ENCODE results near the gene TCF12. TPM values are rescaled to one million over a fixed set of nuclear protein-coding genes. Genes with fewer than 3 reads are reported as not detected.
"Not testable (repeated sequence)": the region's sequence is repeated elsewhere in the genome, so short reads cannot be mapped to it uniquely, and the experiment has no call there.

The TCF12 gene
- total RNA-seq, 1 donor from 2014 or later = 149 TPM

DNA sequence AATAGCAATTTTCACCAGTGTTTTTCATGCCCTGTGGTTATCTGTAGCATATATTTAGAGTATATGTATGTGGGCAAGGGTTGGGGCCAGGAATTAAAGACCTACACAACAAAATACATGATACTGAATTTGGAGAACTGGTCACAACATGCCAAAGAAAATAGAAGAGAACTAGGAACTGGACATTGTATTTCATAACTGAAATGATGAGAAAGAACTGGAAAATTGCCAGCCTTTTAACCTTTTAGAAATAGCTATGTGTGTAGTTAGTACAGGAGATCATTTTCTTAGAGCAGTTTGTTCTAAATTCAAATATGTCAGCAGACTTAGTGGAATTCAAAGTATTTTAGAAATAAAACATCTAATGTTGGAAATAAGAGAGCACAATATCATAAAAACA lies 230.8 kb downstream of the TCF12 start:
- no peak for DNase-seq (ENCODE audit: low spot score)
- H3K9ac ChIP-seq = no peak overlapping the region
- Mint-ChIP-seq H3K9me3 (peaks cover 24% of the 10 kb centered on the region), H3K36me3 (peaks cover 32% of the 10 kb centered on the region), H3K4me3 (no peak overlapping the region), H3K27me3 (ENCODE audit: insufficient read depth, low read depth) (no peaks in the 10 kb centered on the region), H3K4me1 (peaks cover 22% of the 10 kb centered on the region), H3K27ac (no peak overlapping the region)
- H3K27ac ChIP-seq = no peak overlapping the region
- TF ChIP-seq, protein P1, sequence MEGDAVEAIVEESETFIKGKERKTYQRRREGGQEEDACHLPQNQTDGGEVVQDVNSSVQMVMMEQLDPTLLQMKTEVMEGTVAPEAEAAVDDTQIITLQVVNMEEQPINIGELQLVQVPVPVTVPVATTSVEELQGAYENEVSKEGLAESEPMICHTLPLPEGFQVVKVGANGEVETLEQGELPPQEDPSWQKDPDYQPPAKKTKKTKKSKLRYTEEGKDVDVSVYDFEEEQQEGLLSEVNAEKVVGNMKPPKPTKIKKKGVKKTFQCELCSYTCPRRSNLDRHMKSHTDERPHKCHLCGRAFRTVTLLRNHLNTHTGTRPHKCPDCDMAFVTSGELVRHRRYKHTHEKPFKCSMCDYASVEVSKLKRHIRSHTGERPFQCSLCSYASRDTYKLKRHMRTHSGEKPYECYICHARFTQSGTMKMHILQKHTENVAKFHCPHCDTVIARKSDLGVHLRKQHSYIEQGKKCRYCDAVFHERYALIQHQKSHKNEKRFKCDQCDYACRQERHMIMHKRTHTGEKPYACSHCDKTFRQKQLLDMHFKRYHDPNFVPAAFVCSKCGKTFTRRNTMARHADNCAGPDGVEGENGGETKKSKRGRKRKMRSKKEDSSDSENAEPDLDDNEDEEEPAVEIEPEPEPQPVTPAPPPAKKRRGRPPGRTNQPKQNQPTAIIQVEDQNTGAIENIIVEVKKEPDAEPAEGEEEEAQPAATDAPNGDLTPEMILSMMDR (IDR thresholded peaks at IDR 0.05) = no peak
- no peak for TF ChIP-seq EZH2phosphoT487 (IDR thresholded peaks at IDR 0.05)
- no peak for TF ChIP-seq EZH2 (IDR thresholded peaks at IDR 0.05)
- no peak overlapping the region for H3K4me2 ChIP-seq
- no peak overlapping the region for H2AFZ ChIP-seq (replicated peaks)
- peaks cover 5% of the 10 kb centered on the region for H3K9me3 ChIP-seq (ENCODE audit: low read depth)
- peaks cover 11% of the 10 kb centered on the region for H3K36me3 ChIP-seq
- H3K27me3 ChIP-seq = no peaks in the 10 kb centered on the region
- H3F3A ChIP-seq (ENCODE audit: low read depth) = peaks cover 9% of the 10 kb centered on the region
- H4K20me1 ChIP-seq (ENCODE audit: low read depth) = peaks cover 9% of the 10 kb centered on the region
- H3K79me2 ChIP-seq (ENCODE audit: low read depth) = peaks cover 42% of the 10 kb centered on the region
- peaks cover 24% of the 10 kb centered on the region for H3K4me1 ChIP-seq
- no peak overlapping the region for H3K4me3 ChIP-seq

DNA sequence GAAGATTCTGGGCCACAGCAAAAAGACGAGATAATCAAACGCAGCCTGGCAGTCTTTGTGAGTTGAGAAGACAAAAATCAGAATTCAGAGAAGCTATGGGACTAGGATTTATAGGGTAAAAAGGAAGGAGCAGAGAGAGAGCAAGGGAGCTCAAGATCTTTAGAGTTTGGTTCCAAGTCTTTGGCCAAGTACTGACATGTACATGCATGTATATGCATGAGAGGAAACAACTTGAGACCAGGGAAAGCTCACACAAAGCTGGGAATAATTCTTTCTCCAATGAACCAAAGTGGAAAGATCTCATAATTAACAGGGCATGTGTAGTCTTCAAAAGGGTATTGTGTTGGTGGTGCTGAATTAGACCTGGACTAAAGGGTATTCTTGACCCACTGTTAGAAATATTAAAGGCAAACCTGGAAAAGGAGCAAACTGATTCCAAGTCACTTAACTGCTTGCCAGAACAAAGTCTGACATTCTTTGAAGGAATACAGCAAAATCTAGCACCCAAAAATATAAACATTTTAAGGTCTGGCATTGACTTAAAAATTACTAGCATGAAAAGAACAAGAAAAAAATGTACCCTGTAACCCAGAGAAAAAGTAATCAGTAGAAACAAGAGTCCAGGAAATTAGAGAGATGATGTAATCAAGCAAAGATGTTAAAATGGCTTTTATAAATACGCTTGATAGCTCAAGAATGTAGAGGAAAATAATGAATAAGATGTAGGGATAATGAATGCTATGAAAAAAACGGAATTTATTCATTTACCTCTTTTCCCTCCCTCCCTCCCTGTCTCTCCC lies 231.8 kb downstream of the TCF12 start:
- no peaks in the 10 kb centered on the region for H3K27me3 ChIP-seq
- H3K9me3 ChIP-seq (ENCODE audit: low read depth) = peaks cover 5% of the 10 kb centered on the region
- no peaks in the 10 kb centered on the region for H3K27me3 Mint-ChIP-seq (ENCODE audit: insufficient read depth, low read depth)
- H3K4me3 Mint-ChIP-seq = no peak overlapping the region
- H3K27ac Mint-ChIP-seq = peak overlapping the region; percentile 68
- TF ChIP-seq, protein P1 (IDR thresholded peaks at IDR 0.05) = no peak
- TF ChIP-seq EZH2phosphoT487 (IDR thresholded peaks at IDR 0.05) (no peak), EZH2 (IDR thresholded peaks at IDR 0.05) (no peak)
- peaks cover 2% of the 10 kb centered on the region for H4K20me1 ChIP-seq (ENCODE audit: low read depth)
- peaks cover 24% of the 10 kb centered on the region for H3K9me3 Mint-ChIP-seq
- no peak for DNase-seq (ENCODE audit: low spot score)
- H3F3A ChIP-seq (ENCODE audit: low read depth) = peaks cover 4% of the 10 kb centered on the region
- no peak overlapping the region for H2AFZ ChIP-seq (replicated peaks)
- H3K36me3 Mint-ChIP-seq = peaks cover 32% of the 10 kb centered on the region
- no peak overlapping the region for H3K27ac ChIP-seq
- peaks cover 22% of the 10 kb centered on the region for H3K4me1 Mint-ChIP-seq
- H3K36me3 ChIP-seq = peaks cover 11% of the 10 kb centered on the region
- H3K79me2 ChIP-seq (ENCODE audit: low read depth) = peaks cover 34% of the 10 kb centered on the region
- H3K9ac ChIP-seq = no peak overlapping the region
- peaks cover 15% of the 10 kb centered on the region for H3K4me1 ChIP-seq
- no peak overlapping the region for H3K4me3 ChIP-seq
- no peak overlapping the region for H3K4me2 ChIP-seq

DNA sequence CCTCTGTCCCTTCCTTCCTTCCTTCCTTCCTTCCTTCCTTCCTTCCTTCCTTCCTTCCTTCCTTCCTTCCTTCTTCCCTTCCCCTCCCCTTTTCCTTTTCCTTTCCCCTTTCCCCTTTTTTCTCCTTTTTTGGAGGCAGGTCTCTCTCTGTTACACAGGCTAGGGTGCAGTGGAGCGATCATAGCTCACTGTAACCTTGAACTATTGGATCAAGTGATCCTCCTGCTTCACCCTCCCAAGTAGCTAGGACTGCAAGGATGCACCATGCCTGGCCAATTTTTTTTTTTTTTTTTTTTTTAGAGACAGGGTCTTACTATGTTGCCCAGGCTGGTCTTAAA lies 232.4 kb downstream of the TCF12 start:
- not testable (repeated sequence) for H3K4me2 ChIP-seq; H3K27me3 Mint-ChIP-seq (ENCODE audit: insufficient read depth, low read depth); H3F3A ChIP-seq (ENCODE audit: low read depth); H3K27me3 ChIP-seq; DNase-seq (ENCODE audit: low spot score); H3K9me3 ChIP-seq (ENCODE audit: low read depth); H3K4me3 ChIP-seq; H3K27ac Mint-ChIP-seq; H3K9ac ChIP-seq; H3K4me3 Mint-ChIP-seq; H4K20me1 ChIP-seq (ENCODE audit: low read depth); H2AFZ ChIP-seq (replicated peaks); H3K27ac ChIP-seq
- peaks cover 11% of the 10 kb centered on the region for H3K4me1 ChIP-seq
- H3K79me2 ChIP-seq (ENCODE audit: low read depth) = peaks cover 29% of the 10 kb centered on the region
- Mint-ChIP-seq H3K36me3 (peaks cover 32% of the 10 kb centered on the region), H3K4me1 (peaks cover 19% of the 10 kb centered on the region), H3K9me3 (peaks cover 24% of the 10 kb centered on the region)
- peaks cover 11% of the 10 kb centered on the region for H3K36me3 ChIP-seq

DNA sequence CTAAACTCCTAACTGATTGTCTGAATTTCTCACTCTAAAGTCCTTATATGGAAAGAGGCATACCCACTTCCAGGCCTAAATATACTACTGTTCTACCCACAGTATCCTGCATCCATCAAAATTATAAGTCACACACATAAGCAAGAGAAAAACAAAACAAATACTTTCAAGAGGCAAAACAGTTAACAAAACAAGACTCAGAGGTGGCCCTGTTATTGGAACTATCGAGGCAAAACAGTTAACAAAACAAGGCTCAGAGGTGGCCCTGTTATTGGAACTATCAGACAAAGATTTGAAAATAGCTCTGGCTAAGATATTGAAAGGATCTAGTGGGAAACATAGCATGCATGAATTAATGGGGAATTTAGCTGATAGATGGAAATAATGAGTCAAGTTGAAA lies 233.7 kb downstream of the TCF12 start:
- Mint-ChIP-seq H3K4me1 (peaks cover 11% of the 10 kb centered on the region), H3K27me3 (ENCODE audit: insufficient read depth, low read depth) (no peaks in the 10 kb centered on the region), H3K27ac (no peak overlapping the region), H3K4me3 (no peak overlapping the region), H3K36me3 (peaks cover 32% of the 10 kb centered on the region), H3K9me3 (peaks cover 24% of the 10 kb centered on the region)
- no peak overlapping the region for H3K27ac ChIP-seq
- H3K9ac ChIP-seq = no peak overlapping the region
- peaks cover 5% of the 10 kb centered on the region for H3K4me1 ChIP-seq
- H3K27me3 ChIP-seq = no peaks in the 10 kb centered on the region
- H2AFZ ChIP-seq (replicated peaks) = no peak overlapping the region
- peaks cover 17% of the 10 kb centered on the region for H3K79me2 ChIP-seq (ENCODE audit: low read depth)
- H4K20me1 ChIP-seq (ENCODE audit: low read depth) = no peaks in the 10 kb centered on the region
- no peak overlapping the region for H3K4me3 ChIP-seq
- no peaks in the 10 kb centered on the region for H3F3A ChIP-seq (ENCODE audit: low read depth)
- H3K4me2 ChIP-seq = no peak overlapping the region
- no peak for DNase-seq (ENCODE audit: low spot score)
- peaks cover 11% of the 10 kb centered on the region for H3K36me3 ChIP-seq
- TF ChIP-seq EZH2phosphoT487 (IDR thresholded peaks at IDR 0.05) = no peak
- TF ChIP-seq, protein P1 (IDR thresholded peaks at IDR 0.05) = no peak
- no peak for TF ChIP-seq EZH2 (IDR thresholded peaks at IDR 0.05)
- H3K9me3 ChIP-seq (ENCODE audit: low read depth) = peaks cover 5% of the 10 kb centered on the region
